ENCODE measurements around the gene CAMK2B.

The CAMK2B gene

DNA sequence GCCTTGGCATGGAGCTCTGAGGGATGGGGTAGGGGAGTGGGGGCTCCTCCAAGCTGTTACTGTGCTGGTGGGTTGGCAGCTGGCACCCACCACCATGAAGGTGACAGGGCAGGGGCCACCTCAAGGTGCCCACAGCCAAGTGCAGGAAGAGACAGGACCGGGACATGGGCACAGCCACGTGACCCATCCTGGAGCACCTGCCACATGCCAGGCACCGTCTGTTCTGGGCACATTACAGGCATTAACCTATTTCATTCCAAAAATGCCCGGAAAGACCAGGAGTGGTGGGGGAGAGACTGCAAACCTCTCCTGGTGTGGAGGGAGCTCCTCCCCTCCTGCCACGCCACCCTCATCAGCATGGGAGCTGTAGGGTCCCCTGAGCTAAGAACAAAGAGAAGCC lies 56.7 kb downstream of the CAMK2B start:
- Histone ChIP-seq H3K4me3 (ENCODE audit: low read length) (no peak overlapping the region), H3K27me3 (ENCODE audit: control insufficient read depth, low read length) (peaks cover 14% of the 10 kb centered on the region; the same call in 1 of the 2 replicates), H3K27ac (ENCODE audit: low read depth, low read length) (no peak overlapping the region), H3K9me2 (replicated peaks; ENCODE audit: control insufficient read depth, low read length) (no peaks in the 10 kb centered on the region), H3F3A (ENCODE audit: control insufficient read depth, insufficient read depth) (no peaks in the 10 kb centered on the region), H3K36me3 (ENCODE audit: control insufficient read depth, low read length) (no peaks in the 10 kb centered on the region), H3K4me1 (ENCODE audit: control insufficient read depth, low read length) (no peaks in the 10 kb centered on the region), H3K79me2 (ENCODE audit: control insufficient read depth, low read length) (no peaks in the 10 kb centered on the region), H3K4me2 (ENCODE audit: low read length) (no peak overlapping the region), H3K9me3 (ENCODE audit: control insufficient read depth, insufficient read depth, low read length) (no peaks in the 10 kb centered on the region), H4K20me1 (ENCODE audit: control insufficient read depth, insufficient read depth, low read depth, low read length) (no peaks in the 10 kb centered on the region)
- no peak for TF ChIP-seq EZH2phosphoT487 (IDR thresholded peaks at IDR 0.05; ENCODE audit: borderline replicate concordance, low read length)
- TF ChIP-seq, protein P1, sequence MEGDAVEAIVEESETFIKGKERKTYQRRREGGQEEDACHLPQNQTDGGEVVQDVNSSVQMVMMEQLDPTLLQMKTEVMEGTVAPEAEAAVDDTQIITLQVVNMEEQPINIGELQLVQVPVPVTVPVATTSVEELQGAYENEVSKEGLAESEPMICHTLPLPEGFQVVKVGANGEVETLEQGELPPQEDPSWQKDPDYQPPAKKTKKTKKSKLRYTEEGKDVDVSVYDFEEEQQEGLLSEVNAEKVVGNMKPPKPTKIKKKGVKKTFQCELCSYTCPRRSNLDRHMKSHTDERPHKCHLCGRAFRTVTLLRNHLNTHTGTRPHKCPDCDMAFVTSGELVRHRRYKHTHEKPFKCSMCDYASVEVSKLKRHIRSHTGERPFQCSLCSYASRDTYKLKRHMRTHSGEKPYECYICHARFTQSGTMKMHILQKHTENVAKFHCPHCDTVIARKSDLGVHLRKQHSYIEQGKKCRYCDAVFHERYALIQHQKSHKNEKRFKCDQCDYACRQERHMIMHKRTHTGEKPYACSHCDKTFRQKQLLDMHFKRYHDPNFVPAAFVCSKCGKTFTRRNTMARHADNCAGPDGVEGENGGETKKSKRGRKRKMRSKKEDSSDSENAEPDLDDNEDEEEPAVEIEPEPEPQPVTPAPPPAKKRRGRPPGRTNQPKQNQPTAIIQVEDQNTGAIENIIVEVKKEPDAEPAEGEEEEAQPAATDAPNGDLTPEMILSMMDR (IDR thresholded peaks at IDR 0.05; ENCODE audit: low read depth, low read length, poor library complexity, severe bottlenecking): no peak

DNA sequence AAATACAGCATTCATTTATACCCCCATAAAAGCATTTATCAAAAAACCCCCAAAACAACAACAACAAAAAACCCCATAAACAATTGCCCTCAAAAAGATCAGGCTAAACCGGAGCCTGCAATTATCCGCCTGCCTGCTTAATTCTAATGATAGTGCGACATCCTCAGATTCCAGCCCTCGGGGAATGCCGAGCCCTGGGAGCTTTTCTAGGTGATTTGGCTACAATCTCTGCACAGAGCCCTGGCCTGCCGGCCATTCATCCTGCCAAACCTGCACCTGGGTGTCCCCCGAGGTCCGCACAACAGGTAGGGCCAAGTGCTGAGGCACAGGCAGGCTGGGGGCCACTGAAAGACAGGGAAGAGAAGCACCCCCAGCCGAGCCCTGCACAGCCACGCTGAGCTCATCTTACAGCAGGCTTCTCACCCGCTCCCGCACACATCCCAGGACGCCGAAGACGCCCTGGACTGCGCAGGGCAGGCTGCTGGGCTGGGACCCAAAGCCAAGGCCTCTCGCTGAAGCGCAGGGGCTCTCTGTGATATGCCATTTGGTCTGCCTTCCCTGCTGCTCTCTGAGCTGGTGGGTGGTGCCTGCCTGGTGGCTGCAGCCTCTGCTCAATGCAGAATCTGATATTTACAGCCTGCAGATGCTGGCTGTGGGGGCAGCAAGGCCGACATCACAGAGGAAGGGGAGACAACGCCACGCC lies 57.5 kb downstream of the CAMK2B start:
- no peaks in the 10 kb centered on the region for H3K9me2 ChIP-seq (replicated peaks; ENCODE audit: control insufficient read depth, low read length)
- H3K36me3 ChIP-seq (ENCODE audit: control insufficient read depth, low read length): no peaks in the 10 kb centered on the region
- no peak overlapping the region for H3K4me2 ChIP-seq (ENCODE audit: low read length)
- no peak overlapping the region for H3K27ac ChIP-seq (ENCODE audit: low read depth, low read length)
- peaks cover 17% of the 10 kb centered on the region; the same call in 1 of the 2 replicates for H3K27me3 ChIP-seq (ENCODE audit: control insufficient read depth, low read length)
- TF ChIP-seq EZH2phosphoT487 (IDR thresholded peaks at IDR 0.05; ENCODE audit: borderline replicate concordance, low read length): no peak
- TF ChIP-seq, protein P1 (IDR thresholded peaks at IDR 0.05; ENCODE audit: low read depth, low read length, poor library complexity, severe bottlenecking): no peak
- no peaks in the 10 kb centered on the region for H3K79me2 ChIP-seq (ENCODE audit: control insufficient read depth, low read length)
- no peaks in the 10 kb centered on the region for H4K20me1 ChIP-seq (ENCODE audit: control insufficient read depth, insufficient read depth, low read depth, low read length)
- no peaks in the 10 kb centered on the region for H3K4me1 ChIP-seq (ENCODE audit: control insufficient read depth, low read length)
- H3K9me3 ChIP-seq (ENCODE audit: control insufficient read depth, insufficient read depth, low read length): no peaks in the 10 kb centered on the region
- no peak overlapping the region for H3K4me3 ChIP-seq (ENCODE audit: low read length)
- no peaks in the 10 kb centered on the region for H3F3A ChIP-seq (ENCODE audit: control insufficient read depth, insufficient read depth)

GRCh38 chr7:44267178-44267577 lies 58.2 kb downstream of the CAMK2B start:
- no peak overlapping the region for H3K27ac ChIP-seq (ENCODE audit: low read depth, low read length)
- TF ChIP-seq EZH2phosphoT487 (IDR thresholded peaks at IDR 0.05; ENCODE audit: borderline replicate concordance, low read length): no peak
- TF ChIP-seq, protein P1 (IDR thresholded peaks at IDR 0.05; ENCODE audit: low read depth, low read length, poor library complexity, severe bottlenecking): no peak
- no peaks in the 10 kb centered on the region for H4K20me1 ChIP-seq (ENCODE audit: control insufficient read depth, insufficient read depth, low read depth, low read length)
- H3K27me3 ChIP-seq (ENCODE audit: control insufficient read depth, low read length): peaks cover 17% of the 10 kb centered on the region; the same call in 1 of the 2 replicates
- H3K9me3 ChIP-seq (ENCODE audit: control insufficient read depth, insufficient read depth, low read length): no peaks in the 10 kb centered on the region
- no peaks in the 10 kb centered on the region for H3F3A ChIP-seq (ENCODE audit: control insufficient read depth, insufficient read depth)
- H3K4me3 ChIP-seq (ENCODE audit: low read length): no peak overlapping the region
- H3K4me1 ChIP-seq (ENCODE audit: control insufficient read depth, low read length): no peaks in the 10 kb centered on the region
- H3K9me2 ChIP-seq (replicated peaks; ENCODE audit: control insufficient read depth, low read length): no peaks in the 10 kb centered on the region
- H3K36me3 ChIP-seq (ENCODE audit: control insufficient read depth, low read length): no peaks in the 10 kb centered on the region
- no peak overlapping the region for H3K4me2 ChIP-seq (ENCODE audit: low read length)
- no peaks in the 10 kb centered on the region for H3K79me2 ChIP-seq (ENCODE audit: control insufficient read depth, low read length)
